Stimulated activated CD4-positive, alpha-beta T cell treated with anti-CD3 and anti-CD28 coated beads, Interleukin-2, amount 100 ng/mL, for 48 hours (primary cell): Measurements from ENCODE around the gene ADAMTSL5.
"Not testable (repeated sequence)": the region's sequence is repeated elsewhere in the genome, so short reads cannot be mapped to it uniquely, and the experiment has no call there.

ENCODE experiments used
- DNase-seq, 2 donors: peaks; one replicate each; pipeline ENCODE4 v3.0.0-alpha.2; 2020

The ADAMTSL5 gene

GRCh38 chr19:1511318-1512317 is 1.2 kb downstream of the ADAMTSL5 start:
- DNase-seq: no peak

GRCh38 chr19:1510807-1511206 is 2.0 kb downstream of the ADAMTSL5 start:
- no peak for DNase-seq

- DNase-seq: no peak
Observed at GRCh38 chr19:1510442-1510806, 2.4 kb downstream of the ADAMTSL5 start.

- no peak for DNase-seq
Observed at GRCh38 chr19:1509602-1510441, 3.0 kb downstream of the ADAMTSL5 start.

- no peak for DNase-seq
Observed at GRCh38 chr19:1508507-1508856, 4.3 kb downstream of the ADAMTSL5 start.

GRCh38 chr19:1507763-1508506 is 4.9 kb downstream of the ADAMTSL5 start:
- peak; percentile 85 to 87 for DNase-seq

- no peak for DNase-seq
Observed at GRCh38 chr19:1507192-1507660, 5.6 kb downstream of the ADAMTSL5 start.

- DNase-seq: no peak
Observed at GRCh38 chr19:1505991-1506881, 6.6 kb downstream of the ADAMTSL5 start.

- no peak for DNase-seq
Observed at GRCh38 chr19:1505012-1505411, 7.8 kb downstream of the ADAMTSL5 start.

- DNase-seq: no peak
Observed at GRCh38 chr19:1503925-1504773, 8.7 kb downstream of the ADAMTSL5 start.

- DNase-seq: peak; percentile 75 to 78
Observed at GRCh38 chr19:1503089-1503924, 9.5 kb downstream of the ADAMTSL5 start.

- no peak for DNase-seq
Observed at GRCh38 chr19:1502433-1503088, 10.3 kb downstream of the ADAMTSL5 start.

GRCh38 chr19:1501200-1501595 is 11.6 kb downstream of the ADAMTSL5 start:
- no peak for DNase-seq

- DNase-seq: not testable (repeated sequence)
Observed at GRCh38 chr19:1499231-1499630, 13.6 kb downstream of the ADAMTSL5 start.

GRCh38 chr19:1497578-1498235 is 15.1 kb downstream of the ADAMTSL5 start:
- DNase-seq: no peak

GRCh38 chr19:1496714-1497577 is 15.9 kb downstream of the ADAMTSL5 start:
- no peak for DNase-seq

GRCh38 chr19:1495799-1496713 is 16.8 kb downstream of the ADAMTSL5 start:
- no peak for DNase-seq
